Cerebellar nuclear complex (tissue), 1 donor: ENCODE results near the gene ADGRD1.
A peak's percentile ranks its signal among the peaks of the same experiment; 100 is the strongest.

Source experiments
- DNase-seq, 2 experiments: peaks; one replicate each; lab custom pipeline; 2025; lab: John Stamatoyannopoulos, UW

The ADGRD1 gene

GRCh38 chr12:131091976-131092691 lies 138.4 kb downstream of the ADGRD1 start:
- DNase-seq: no peak

DNA sequence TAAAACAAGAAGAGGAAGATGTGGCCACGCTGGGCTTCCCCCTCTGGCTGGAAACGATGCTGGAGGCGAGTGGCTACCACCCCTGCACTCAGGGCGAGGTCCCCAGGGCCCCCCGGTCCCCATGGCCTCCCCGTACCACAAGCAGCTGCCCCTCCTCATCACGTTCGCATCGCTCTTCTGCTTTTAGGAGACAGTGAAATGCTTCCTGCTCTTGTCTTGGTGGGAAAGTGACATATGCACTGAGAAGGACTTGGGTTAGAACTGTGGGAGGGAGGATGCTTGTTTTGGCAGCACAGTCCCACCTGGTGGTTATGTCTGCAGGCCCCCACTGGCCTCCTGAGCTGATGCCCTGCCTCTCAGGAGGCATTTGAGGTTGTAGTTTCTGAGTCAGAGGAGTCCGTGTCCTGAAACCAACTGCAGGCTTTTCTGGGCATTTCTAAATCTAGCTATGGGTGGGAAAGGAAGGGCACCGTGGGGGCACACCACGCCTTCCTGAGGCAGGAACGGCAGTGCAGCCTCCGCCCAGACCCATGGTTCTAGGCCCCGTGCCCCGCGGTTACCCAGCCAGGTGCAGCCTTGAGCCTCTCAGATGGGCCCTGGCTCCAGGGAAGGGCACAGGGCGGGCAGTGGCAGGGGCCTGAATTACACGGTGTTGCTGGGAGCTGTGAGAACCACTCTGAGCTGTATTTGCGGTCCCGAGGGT lies 139.3 kb downstream of the ADGRD1 start:
- DNase-seq: no peak

DNA sequence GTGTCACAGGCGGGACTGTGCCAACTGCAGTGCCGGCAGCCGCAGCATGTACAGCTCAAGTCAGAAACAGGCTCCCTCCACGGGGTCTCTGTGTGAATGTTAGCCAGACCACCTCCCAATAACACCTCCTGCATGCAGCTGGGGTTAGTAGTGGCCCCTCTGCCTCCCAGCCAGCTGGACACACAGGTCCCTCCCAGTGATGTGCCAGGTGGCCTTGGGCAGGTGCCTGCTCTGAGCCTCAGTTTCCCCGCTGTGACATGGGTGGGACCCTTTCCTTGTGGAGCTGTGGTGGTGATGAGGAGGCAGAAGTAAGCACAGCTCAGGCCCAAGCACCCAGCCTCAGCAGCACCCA lies 139.9 kb downstream of the ADGRD1 start:
- DNase-seq: no peak

DNA sequence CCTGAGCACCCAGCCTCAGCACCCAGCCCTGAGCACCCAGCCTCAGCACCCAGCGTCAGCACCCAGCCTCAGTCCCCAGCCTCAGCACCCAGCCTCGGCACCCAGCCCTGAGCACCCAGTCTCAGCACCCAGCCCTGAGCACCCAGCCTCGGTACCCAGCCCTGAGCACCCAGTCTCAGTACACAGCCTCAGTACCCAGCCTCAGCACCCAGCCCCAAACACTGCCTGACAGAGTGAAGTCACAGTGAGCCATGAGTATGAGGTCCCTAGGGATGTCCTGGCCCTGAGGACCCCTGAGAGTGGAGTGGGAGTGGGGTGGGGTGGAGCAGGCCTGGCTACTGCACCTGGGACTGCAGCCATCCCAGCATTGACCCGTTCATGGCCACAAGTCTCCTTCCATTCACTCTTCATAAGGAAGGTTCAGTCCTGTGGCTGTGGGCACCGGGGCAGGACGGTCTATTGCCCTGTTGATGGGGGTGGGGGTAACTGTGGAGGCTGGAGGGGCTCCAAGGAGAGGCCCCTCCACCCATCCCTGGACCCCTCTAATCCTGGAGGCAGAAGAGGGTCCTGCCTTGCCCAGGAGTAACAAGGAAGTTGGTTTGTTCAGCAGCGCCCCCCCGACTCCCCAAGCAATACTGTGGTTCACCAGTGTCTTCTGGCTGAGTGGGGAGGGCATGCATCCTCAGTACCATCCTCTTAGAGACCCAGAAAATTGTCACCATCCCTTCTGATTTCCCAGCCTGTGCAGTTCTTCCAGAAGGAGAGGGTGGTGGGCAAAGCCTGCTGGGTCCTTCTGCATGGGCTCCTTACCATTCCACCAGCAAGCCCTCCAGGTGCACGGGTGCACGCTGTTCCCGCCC lies 140.5 kb downstream of the ADGRD1 start:
- no peak for DNase-seq

DNA sequence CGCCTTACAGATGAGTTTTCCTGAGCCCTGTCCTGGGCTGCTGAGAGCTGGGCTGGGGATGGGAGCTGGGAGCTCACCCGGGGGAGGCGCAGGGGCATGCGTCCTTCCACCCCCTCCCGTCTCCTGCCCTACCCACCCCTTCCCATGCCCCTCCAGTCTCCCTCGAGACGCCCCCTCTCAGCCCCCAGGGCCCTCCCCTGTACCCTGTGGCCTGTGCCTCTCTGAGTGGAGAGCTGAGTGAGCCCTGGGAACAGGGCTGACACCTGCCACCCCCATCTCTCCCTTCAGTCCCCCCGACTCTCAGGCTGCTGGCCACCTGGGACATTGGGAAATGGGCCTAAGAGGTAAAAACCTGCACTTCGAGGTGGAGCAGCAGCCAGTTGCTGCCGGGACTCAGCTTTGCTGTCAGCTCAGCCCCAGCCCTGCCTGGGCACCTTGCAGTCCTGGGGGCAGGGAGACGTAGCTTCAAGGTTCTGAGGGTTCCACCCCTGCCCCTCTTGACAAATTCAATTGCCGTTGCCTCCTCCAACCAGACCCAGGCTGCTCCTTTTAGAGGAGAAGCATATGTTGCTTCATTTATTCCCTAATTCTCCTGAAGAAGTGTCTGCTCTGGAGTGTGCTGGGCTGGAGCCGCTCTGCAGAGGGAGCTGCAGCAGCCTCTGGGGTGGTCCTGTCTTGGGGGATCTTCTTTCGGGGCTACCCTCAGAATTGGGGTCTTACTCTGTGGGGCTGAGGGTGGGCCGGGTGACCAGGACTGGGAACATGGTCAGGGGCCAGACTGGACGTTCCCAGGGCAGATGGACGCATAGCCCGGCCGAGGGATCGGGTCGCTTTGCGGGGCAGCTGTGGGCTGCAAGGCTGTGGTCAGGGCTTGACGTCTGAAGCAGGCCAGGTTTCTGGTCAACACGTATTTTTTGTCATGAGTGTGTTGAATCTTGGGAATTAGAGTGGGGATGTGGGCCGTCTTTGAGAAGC lies 141.4 kb downstream of the ADGRD1 start:
- DNase-seq: no peak

- no peak for DNase-seq
These were observed 142.3 kb downstream of the ADGRD1 start for GRCh38 chr12:131095826-131096680.

- no peak for DNase-seq
These were observed 143.0 kb downstream of the ADGRD1 start for GRCh38 chr12:131096681-131097181.

GRCh38 chr12:131097202-131098177 lies 143.8 kb downstream of the ADGRD1 start:
- peak in 1 of 2 experiments; percentile 48 for DNase-seq

- no peak for DNase-seq
These were observed 144.7 kb downstream of the ADGRD1 start for GRCh38 chr12:131098178-131098981.

- no peak for DNase-seq
These were observed 146.4 kb downstream of the ADGRD1 start for GRCh38 chr12:131100031-131100674.

GRCh38 chr12:131101006-131101405 lies 147.3 kb downstream of the ADGRD1 start:
- no peak for DNase-seq

DNA sequence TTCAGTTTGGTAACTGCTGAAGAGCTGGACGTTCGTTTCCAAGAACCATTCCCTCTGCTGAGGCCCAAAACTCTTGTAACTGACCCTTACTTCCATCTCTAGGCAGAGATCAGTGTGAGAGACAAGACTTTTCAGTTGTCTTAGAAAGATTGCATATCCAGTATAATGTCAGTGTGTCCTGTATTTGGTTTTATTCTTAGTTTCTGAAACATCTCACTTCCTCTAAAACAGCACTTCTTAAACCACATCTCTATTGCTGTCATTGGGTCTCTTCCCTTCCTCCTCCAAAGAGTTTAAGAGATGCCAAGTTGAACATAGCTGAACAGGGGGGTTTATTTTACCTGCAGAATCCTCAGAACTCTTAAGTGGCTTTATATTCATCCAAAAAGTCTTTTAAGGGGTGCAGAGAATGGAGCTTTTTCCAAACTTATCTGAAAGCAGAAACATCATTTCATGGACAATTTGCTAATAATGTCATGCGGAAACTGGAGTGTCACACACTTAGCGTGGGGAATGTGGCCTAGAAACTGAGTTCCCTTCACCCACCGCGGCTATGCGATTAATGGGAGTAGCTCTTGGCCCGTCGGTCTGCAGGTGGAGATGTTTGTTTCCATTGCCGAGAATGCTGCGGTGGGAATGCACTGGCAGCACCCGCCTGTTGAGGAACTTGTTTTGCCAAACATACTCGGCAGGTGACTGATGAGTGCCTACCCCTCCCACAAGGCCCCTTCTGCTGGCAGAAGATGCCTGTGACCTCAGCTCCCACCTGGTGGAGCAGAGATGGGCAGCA lies 148.2 kb downstream of the ADGRD1 start:
- DNase-seq: no peak

DNA sequence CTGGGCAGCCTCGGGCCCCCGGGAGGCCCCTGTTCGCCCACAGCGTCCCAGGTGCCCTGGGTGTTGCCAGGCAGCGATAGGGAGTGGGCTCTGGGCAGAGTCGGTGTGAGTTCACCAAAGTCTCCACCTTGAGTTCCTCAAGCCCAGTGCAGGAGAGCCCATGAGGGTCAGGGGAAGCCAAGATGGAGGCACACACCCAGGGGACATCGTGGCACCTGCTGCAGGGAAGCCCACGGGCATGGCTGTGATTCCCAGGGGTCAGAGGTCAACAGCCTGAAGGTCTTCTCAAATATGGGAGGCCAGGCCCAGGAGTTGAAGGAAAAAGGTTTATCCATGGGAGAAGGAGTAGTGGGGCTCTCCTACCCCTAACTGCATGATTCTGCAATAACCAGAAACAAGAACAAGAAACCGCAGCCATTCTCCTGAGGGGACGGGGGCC lies 148.8 kb downstream of the ADGRD1 start:
- DNase-seq: no peak

DNA sequence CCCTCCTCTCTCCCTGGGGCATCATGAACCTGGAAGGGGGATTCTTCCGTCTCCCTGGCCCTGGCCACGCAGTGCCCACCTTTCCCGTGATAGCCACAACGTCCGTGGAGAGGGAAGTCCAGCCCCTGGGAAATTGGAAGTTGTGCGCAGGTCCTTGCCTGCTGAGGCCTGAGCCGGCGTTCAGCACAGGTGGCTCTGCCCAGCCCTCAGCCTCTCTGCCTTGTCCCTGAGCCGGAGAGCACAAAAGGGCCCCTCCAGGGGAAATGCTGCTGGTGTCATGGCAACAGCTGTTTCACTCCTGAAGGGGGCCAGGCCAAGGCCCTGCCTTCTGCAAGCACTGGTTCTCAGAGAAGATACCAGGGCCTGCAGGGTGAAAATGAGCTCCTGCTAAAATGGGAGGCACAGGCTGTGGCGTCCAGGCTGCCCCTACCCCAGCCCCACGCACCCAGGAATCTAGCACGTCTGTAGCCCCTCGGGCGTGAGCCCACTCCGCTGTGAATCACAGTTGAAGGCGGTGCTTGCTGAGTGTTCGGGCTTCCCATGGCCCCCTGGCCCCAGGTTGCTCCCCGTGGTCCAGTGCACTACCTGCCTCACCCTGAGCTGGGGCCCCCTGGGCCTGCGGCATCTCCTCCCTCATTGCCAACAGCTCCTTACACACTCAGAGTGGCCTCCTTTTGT lies 149.4 kb downstream of the ADGRD1 start:
- DNase-seq: no peak

DNA sequence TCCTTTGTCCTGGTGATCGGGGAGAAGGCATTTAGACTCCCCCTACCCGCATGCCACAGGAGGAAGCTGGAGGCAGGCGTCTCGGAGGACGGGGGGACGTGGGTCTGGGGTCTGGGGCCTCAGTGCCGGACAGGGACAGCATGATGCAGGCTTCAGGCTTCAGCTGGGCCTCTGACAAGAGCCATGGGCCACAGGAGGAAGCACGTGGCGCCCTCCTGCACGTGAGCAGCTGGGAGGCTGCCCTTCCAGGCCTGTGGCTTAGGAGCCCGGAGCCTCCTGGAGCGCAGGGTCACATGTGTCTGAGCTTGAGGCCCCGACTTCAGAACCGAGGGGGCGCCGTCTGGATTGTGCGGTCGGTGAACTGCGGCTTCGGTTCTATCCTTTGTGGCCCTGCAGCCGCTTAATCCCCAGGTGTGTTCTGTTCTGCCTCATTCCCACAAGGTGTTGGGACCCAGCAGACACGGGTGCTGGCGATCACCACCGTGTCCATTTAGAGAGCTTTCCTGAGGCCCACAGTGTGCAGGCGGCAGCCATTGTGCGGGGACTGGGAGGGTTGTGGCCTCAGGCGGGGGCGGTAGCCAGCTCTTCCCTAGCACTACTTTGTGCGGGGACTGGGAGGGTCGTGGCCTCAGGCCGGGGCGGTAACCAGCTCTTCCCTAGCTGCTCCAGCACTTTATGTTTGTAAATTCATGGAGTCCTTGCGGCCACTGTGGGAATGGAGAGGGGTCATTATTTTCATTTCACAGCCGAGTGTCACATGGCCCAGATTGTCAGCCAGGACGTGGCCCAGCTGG lies 150.2 kb downstream of the ADGRD1 start:
- DNase-seq: no peak
